ENCODE results near the gene MX1. TPM values are rescaled to one million over a fixed set of nuclear protein-coding genes. Genes with fewer than 3 reads are reported as not detected.

MX1 gene
- total and polyA plus RNA-seq, 2 donors (not counting 3 experiments of a cell fraction or from before 2014, with no cell fraction given): 5.9 to 25.1 TPM

- Histone ChIP-seq H3K27me3 (ENCODE audit: control insufficient read depth in 2 of 2, insufficient read depth in 2 of 2, low read length in 2 of 2) (no peaks in the 10 kb centered on the region), H3K4me2 (ENCODE audit: insufficient read depth, low read length) (no peak overlapping the region), H3K79me2 (ENCODE audit: control insufficient read depth, insufficient read depth, low read length) (no peaks in the 10 kb centered on the region), H3K4me3 (replicated peaks in 1 of 3; ENCODE audit: insufficient read depth in 1 of 3, low read depth in 1 of 3, low read length in 3 of 3) (no peak overlapping the region), H3K36me3 (ENCODE audit: control insufficient read depth in 2 of 2, extremely low read depth in 1 of 2, insufficient read depth in 2 of 2, low read length in 2 of 2) (no peaks in the 10 kb centered on the region), H3K9ac (replicated peaks; ENCODE audit: extremely low read depth, insufficient read depth, low read length) (no peak overlapping the region), H3K9me3 (replicated peaks; ENCODE audit: control insufficient read depth, insufficient read depth, low read length) (no peaks in the 10 kb centered on the region), H3K4me1 (ENCODE audit: control insufficient read depth, extremely low read depth, insufficient read depth, low read length) (no peaks in the 10 kb centered on the region), H3K27ac (ENCODE audit: insufficient read depth, low read depth, low read length) (no peak overlapping the region), H4K20me1 (replicated peaks; ENCODE audit: control insufficient read depth, extremely low read depth, insufficient read depth, low read length) (no peaks in the 10 kb centered on the region), H3K9me1 (replicated peaks; ENCODE audit: control insufficient read depth, extremely low read depth, insufficient read depth, low read length) (no peaks in the 10 kb centered on the region), H2AFZ (ENCODE audit: low read depth, low read length) (no peak overlapping the region)
- intact Hi-C loops (cut with micrococcal nuclease): no loop called here
- TF ChIP-seq CTCF (IDR thresholded peaks at IDR 0.05; ENCODE audit: extremely low read depth in 1 of 2, insufficient read depth in 1 of 2, low read depth in 1 of 2, low read length in 2 of 2) (no peak), EZH2 (IDR thresholded peaks at IDR 0.05; ENCODE audit: borderline replicate concordance, low read depth, low read length, severe bottlenecking) (no peak), MYC (IDR thresholded peaks at IDR 0.05; ENCODE audit: low read depth, low read length) (no peak), POLR2A (IDR thresholded peaks at IDR 0.05; ENCODE audit: low read depth, low read length) (no peak), MAX (IDR thresholded peaks at IDR 0.05; ENCODE audit: insufficient read depth, insufficient read length) (no peak), JUN (IDR thresholded peaks at IDR 0.05; ENCODE audit: borderline replicate concordance, insufficient read depth, insufficient read length, low read depth) (no peak), FOS (IDR thresholded peaks at IDR 0.05; ENCODE audit: borderline replicate concordance, insufficient read depth, low read length) (no peak), POLR2AphosphoS5 (IDR thresholded peaks at IDR 0.05; ENCODE audit: insufficient read depth, low read depth, low read length) (no peak), GATA2 (IDR thresholded peaks at IDR 0.05; ENCODE audit: insufficient read depth, insufficient read length, low read depth, low read length) (no peak)
- no peak for DNase-seq (ENCODE audit: low read depth, low spot score)
- ChIA-PET CTCF (interaction anchor here (1.8 kb wide), 1 partner anchor 11 kb away, joined by 5 read pairs; no protein-coding TSS in a partner anchor), POLR2A (no interaction called here)
- no peak for FAIRE-seq
- dilution Hi-C loops (cut with MboI; ENCODE audit: extremely low pct_ligation_motif_present, low sequenced_read_pairs): no loop called here
- BruUV-seq (replicated peaks): no TSS peak
Measured at GRCh38 chr21:41449613-41450012, 23.6 kb downstream of the MX1 start.

Measured in endothelial cell of umbilical vein (primary cell).